HepG2 (cell line): ENCODE measurements around the gene IWS1. TPM values are rescaled to one million over a fixed set of nuclear protein-coding genes. Genes with fewer than 3 reads are reported as not detected.

ENCODE experiments used
- ATAC-seq: fragments of 200-7000 bp; cut with Tn5 transposase; 3 replicates; pipeline ENCODE4 v1.9.1; 2020; ENCODE audit warnings: mild to moderate bottlenecking, moderate library complexity
- BruUV-seq: library from RNA; stranded (reverse); fragments of 400-500 nt; replicated peaks from 2 replicates; lab custom pipeline; 2021; lab: Mats Ljungman, UMichigan
- CTCF ChIA-PET: fragments of 300-600 bp; formaldehyde crosslinking; extraction: SDS; loops from one replicate; lab custom pipeline; 2021; ENCODE audit warnings: low total read pairs, inconsistent platforms, low intra/inter-chr PET ratio; lab: Yijun Ruan, JAX
- POLR2A ChIA-PET: fragments of 350-600 bp; sonication (Branson Sonifier 250); formaldehyde crosslinking; loops from one replicate; lab custom pipeline; 2020; ENCODE audit warnings: antibody characterized with exemption, inconsistent platforms; lab: Yijun Ruan, JAX
- DNase-seq: peaks from one replicate; pipeline ENCODE4 v3.0.0-alpha.2; 2015; ENCODE audit warnings: low spot score
- FAIRE-seq: peaks from 3 replicates; lab custom pipeline; 2011; peaks lifted over from hg19 to GRCh38; lab: Jason Lieb, UNC
- H2AFZ ChIP-seq: one replicate; pipeline ENCODE4 v1.6.1; 2011; ENCODE audit warnings: low read length, inconsistent platforms
- H3K27ac ChIP-seq: fragments of 300-600 bp; 3 replicates; pipeline ENCODE4 v1.8.0; 2011; ENCODE audit warnings: mixed run types, mild to moderate bottlenecking, mixed read lengths, low read length, inconsistent platforms; ENCODE audit not compliant: insufficient read depth; ENCODE audit errors: extremely low read length
- H3K27me3 ChIP-seq, 2 experiments: fragments of 200-600 bp in 1 of 2; 2 replicates in 1 of 2; 3 replicates in 1 of 2; pipeline versions ENCODE4 v1.6.0 to v1.8.0; 2011; ENCODE audit warnings: low read length in 2 of 2, mild to moderate bottlenecking in 2 of 2, moderate library complexity in 2 of 2, inconsistent platforms in 1 of 2; ENCODE audit not compliant: insufficient read depth in 2 of 2, control insufficient read depth in 1 of 2
- H3K36me3 ChIP-seq, 2 experiments: fragments of 200-600 bp in 1 of 2; replicated peaks in 1 of 2; 2 replicates in 1 of 2; 3 replicates in 1 of 2; pipeline versions ENCODE4 v1.5.1 to v1.8.0; 2011; ENCODE audit warnings: low read length in 2 of 2, inconsistent platforms in 1 of 2; ENCODE audit not compliant: insufficient read depth in 2 of 2, control insufficient read depth in 1 of 2
- H3K4me1 ChIP-seq: 2 replicates; pipeline ENCODE4 v1.5.1; 2012; ENCODE audit warnings: low read length, inconsistent platforms; ENCODE audit not compliant: insufficient read depth
- H3K4me2 ChIP-seq: 2 replicates; pipeline ENCODE4 v1.6.0; 2011; ENCODE audit warnings: low read depth, low read length, inconsistent platforms
- H3K4me3 ChIP-seq, 3 experiments: fragments of 200-600 bp in 1 of 3; sonication (generic), shearing (Covaris generic) in 1 of 3; replicated peaks in 1 of 3; 2 replicates each; pipeline ENCODE4 v1.5.1; 2011 to 2016; ENCODE audit warnings: low read length in 3 of 3, inconsistent platforms in 2 of 3, low read depth in 2 of 3, mild to moderate bottlenecking in 2 of 3, control low read depth in 1 of 3, mixed read lengths in 1 of 3; ENCODE audit not compliant: insufficient read depth in 1 of 3
- H3K79me2 ChIP-seq: one replicate; pipeline ENCODE4 v1.6.1; 2011; ENCODE audit warnings: low read length, inconsistent platforms; ENCODE audit not compliant: insufficient read depth
- H3K9ac ChIP-seq: 2 replicates; pipeline ENCODE4 v1.6.0; 2011; ENCODE audit warnings: mild to moderate bottlenecking, low read depth, low read length, inconsistent platforms; ENCODE audit not compliant: insufficient read depth
- H3K9me3 ChIP-seq: 2 replicates; pipeline ENCODE4 v1.5.1; 2012; ENCODE audit warnings: mild to moderate bottlenecking, low read length
- H4K20me1 ChIP-seq: 2 replicates; pipeline ENCODE4 v1.6.0; 2011; ENCODE audit warnings: inconsistent platforms, mild to moderate bottlenecking, low read length, moderate library complexity; ENCODE audit not compliant: insufficient read depth
- GABPA ChIP-seq, 2 experiments: IDR thresholded peaks; 2 replicates each; pipeline ENCODE4 v1.6.1; 2011 to 2016; ENCODE audit warnings: low read depth in 2 of 2, low read length in 1 of 2, missing biosample characterization in 1 of 2, missing genetic modification characterization in 1 of 2
- GABPB1 ChIP-seq: IDR thresholded peaks from 2 replicates; pipeline ENCODE4 v1.6.1; 2016; ENCODE audit warnings: mild to moderate bottlenecking, missing genetic modification reagents, moderate library complexity, missing compliant biosample characterization
- NR2C2 ChIP-seq: sonication (generic); formaldehyde crosslinking; IDR thresholded peaks from 2 replicates; pipeline ENCODE4 v1.4.0; 2020; ENCODE audit warnings: missing genetic modification reagents, mild to moderate bottlenecking, moderate library complexity, borderline replicate concordance
- THAP7 ChIP-seq: sonication (generic); formaldehyde crosslinking; IDR thresholded peaks from 2 replicates; pipeline ENCODE4 v1.8.1; 2023; ENCODE audit warnings: mild to moderate bottlenecking, missing genetic modification reagents
- ZNF781 ChIP-seq: sonication (generic); formaldehyde crosslinking; IDR thresholded peaks from 2 replicates; pipeline ENCODE4 v1.5.1; 2020; ENCODE audit warnings: borderline replicate concordance, mild to moderate bottlenecking, missing genetic modification reagents; ENCODE audit errors: not compliant biosample characterization
- WGBS: methylation state at CpG from one replicate; pipeline ENCODE4 v1.1.6; 2017; ENCODE audit warnings: low lambda C conversion rate; 5-methylcytosine and 5-hydroxymethylcytosine counted together
- in situ Hi-C: cut with HindIII; loops from 2 replicates; pipeline ENCODE4 v1.10.0; 2017; ENCODE audit warnings: low pct_unique_long_range_greater_than_20kb; ENCODE audit not compliant: extremely low pct_ligation_motif_present
- intact Hi-C: fragments of 100-400 bp; cut with micrococcal nuclease; formaldehyde crosslinking; loops from one replicate; pipeline ENCODE4 v1.10.0; 2022; ENCODE audit not compliant: unreplicated experiment
- polyA plus RNA-seq, 8 experiments: library from polyadenylated mRNA; depleted of rRNA in 3 of 8; stranded (reverse) in 7 of 8; unstranded in 1 of 8; fragments of >200 nt; fragmentation: Illumina TruSeq in 4 of 8; extraction: Trizol in 4 of 8; gene quantifications; 2 replicates each; pipeline versions ENCODE4 v1.2.1 to v1.2.3, GENCODE V29; 2011 to 2016; ENCODE audit warnings: low read depth in 4 of 8, missing spikeins in 1 of 8, mixed read lengths in 1 of 8; ENCODE audit not compliant: insufficient read depth in 1 of 8
- total RNA-seq, 5 experiments: library from RNA; depleted of rRNA; stranded (reverse); fragments of >200 nt; fragmentation: Illumina TruSeq; extraction: Trizol; gene quantifications; 2 replicates each; pipeline ENCODE4 v1.2.3, GENCODE V29; 2016; ENCODE audit warnings: low read depth in 1 of 5

The IWS1 gene
- total and polyA plus RNA-seq, 2 of the 13 experiments (the other 11 are each of a cell fraction or from before 2014, with no cell fraction given) = 28.9 to 62.3 TPM

GRCh38 chr2:127565261-127566138 lies 39.2 kb upstream of the IWS1 start (continued):
- no peak for TF ChIP-seq ZNF781 (CRISPR knock-in tag)

- Histone ChIP-seq H2AFZ (no peak overlapping the region), H3K4me2 (peak overlapping the region; percentile 10; the same call in 1 of the 2 replicates), H3K4me1 (peaks cover 24% of the 10 kb centered on the region)
- POLR2A ChIA-PET = no interaction called here
- ATAC-seq = peak; percentile 8; the same call in 2 of the 3 replicates
- peak; percentile 69; the same call in 1 of the 2 replicates for TF ChIP-seq NR2C2 (CRISPR knock-in tag)
- no peak for TF ChIP-seq GABPA (IDR thresholded peaks at IDR 0.05; ENCODE audit: low read depth, low read length)
- TF ChIP-seq GABPA (CRISPR knock-in tag; IDR thresholded peaks at IDR 0.05; ENCODE audit: low read depth) = peak; percentile 56
- TF ChIP-seq GABPB1 (CRISPR knock-in tag) = peak; percentile 39; the same call in 1 of the 2 replicates
- no peak for TF ChIP-seq THAP7 (CRISPR knock-in tag)
- TF ChIP-seq, all 625 proteins: peak for 3
- intact Hi-C loops = loop anchor here (5.0 kb wide), 1 partner anchor 367 kb away; no protein-coding TSS in a partner anchor
- Histone ChIP-seq H4K20me1 (no peaks in the 10 kb centered on the region), H3K36me3 (no peaks in the 10 kb centered on the region), H3K27me3 (peaks cover 7 to 72% of the 10 kb centered on the region in 2 experiments; a peak in 4 of 5 replicates), H3K79me2 (no peaks in the 10 kb centered on the region), H3K9me3 (no peaks in the 10 kb centered on the region), H3K27ac (no peak overlapping the region), H3K4me3 (no peak overlapping the region), H3K9ac (no peak overlapping the region)
- DNase-seq (no peak), FAIRE-seq (no peak)
- in situ Hi-C loops = no loop called here
- 16% methylated on average over 8 of the region's 11 CpGs for WGBS
- no TSS peak for BruUV-seq
- CTCF ChIA-PET = no interaction called here
Measured at GRCh38 chr2:127564429-127565260, 38.4 kb upstream of the IWS1 start.
